Astrocyte (in vitro differentiated cells and primary cell): ENCODE measurements around the gene RGL2. TPM values are rescaled to one million over a fixed set of nuclear protein-coding genes. Genes with fewer than 3 reads are reported as not detected.
"Not testable (repeated sequence)": the region's sequence is repeated elsewhere in the genome, so short reads cannot be mapped to it uniquely, and the experiment has no call there.

ENCODE experiments used
- DNase-seq: peaks from one replicate; pipeline ENCODE4 v3.0.0-alpha.2; 2010; ENCODE audit warnings: low read depth
- FAIRE-seq: peaks from 2 replicates; lab custom pipeline; 2011; peaks lifted over from hg19 to GRCh38; lab: Jason Lieb, UNC
- H2AFZ ChIP-seq: 2 replicates; pipeline ENCODE4 v1.6.0; 2012; ENCODE audit warnings: low read depth, low read length, inconsistent platforms
- H3K27ac ChIP-seq: 2 replicates; pipeline ENCODE4 v1.5.1; 2011; ENCODE audit warnings: low read depth, low read length, inconsistent platforms
- H3K27me3 ChIP-seq: 2 replicates; pipeline ENCODE4 v1.6.0; 2011; ENCODE audit warnings: low read length, inconsistent platforms; ENCODE audit not compliant: insufficient read depth
- H3K36me3 ChIP-seq: 2 replicates; pipeline ENCODE4 v1.5.1; 2011; ENCODE audit warnings: low read length, inconsistent platforms; ENCODE audit not compliant: insufficient read depth
- H3K4me1 ChIP-seq: 2 replicates; pipeline ENCODE4 v1.5.1; 2011; ENCODE audit warnings: low read length, inconsistent platforms; ENCODE audit not compliant: insufficient read depth
- H3K4me2 ChIP-seq: 2 replicates; pipeline ENCODE4 v1.6.0; 2012; ENCODE audit warnings: low read length, inconsistent platforms
- H3K4me3 ChIP-seq: 2 replicates; pipeline ENCODE4 v1.5.1; 2011; ENCODE audit warnings: low read depth, mild to moderate bottlenecking, low read length, inconsistent platforms; ENCODE audit not compliant: insufficient read depth
- H3K79me2 ChIP-seq: 2 replicates; pipeline ENCODE4 v1.6.0; 2012; ENCODE audit warnings: mild to moderate bottlenecking, low read length, inconsistent platforms; ENCODE audit not compliant: insufficient read depth
- H3K9ac ChIP-seq: 2 replicates; pipeline ENCODE4 v1.6.0; 2012; ENCODE audit warnings: mild to moderate bottlenecking, low read length, inconsistent platforms
- H3K9me3 ChIP-seq: 2 replicates; pipeline ENCODE4 v1.5.1; 2012; ENCODE audit warnings: low read depth, mild to moderate bottlenecking, low read length, inconsistent platforms; ENCODE audit not compliant: insufficient read depth
- H4K20me1 ChIP-seq: 2 replicates; pipeline ENCODE4 v1.6.0; 2012; ENCODE audit warnings: low read length, inconsistent platforms; ENCODE audit not compliant: insufficient read depth
- H3K27ac Mint-ChIP-seq: one replicate; pipeline ENCODE4 v1.8.0; 2021; ENCODE audit warnings: mild to moderate bottlenecking, mixed read lengths; ENCODE audit not compliant: unreplicated experiment
- H3K27me3 Mint-ChIP-seq: one replicate; pipeline ENCODE4 v1.8.0; 2021; ENCODE audit warnings: low read depth, mixed read lengths; ENCODE audit not compliant: unreplicated experiment
- H3K36me3 Mint-ChIP-seq: one replicate; pipeline ENCODE4 v1.8.0; 2021; ENCODE audit warnings: low read depth, mixed read lengths; ENCODE audit not compliant: unreplicated experiment
- H3K4me1 Mint-ChIP-seq: one replicate; pipeline ENCODE4 v1.8.0; 2021; ENCODE audit warnings: low read depth, mixed read lengths; ENCODE audit not compliant: unreplicated experiment
- H3K4me3 Mint-ChIP-seq: one replicate; pipeline ENCODE4 v1.8.0; 2021; ENCODE audit warnings: mild to moderate bottlenecking, moderate library complexity, mixed read lengths; ENCODE audit not compliant: unreplicated experiment
- H3K9me3 Mint-ChIP-seq: one replicate; pipeline ENCODE4 v1.8.0; 2021; ENCODE audit warnings: mild to moderate bottlenecking, mixed read lengths; ENCODE audit not compliant: unreplicated experiment
- CTCF ChIP-seq: IDR thresholded peaks from 2 replicates; pipeline ENCODE4 v1.5.1; 2011; ENCODE audit warnings: low read depth, mild to moderate bottlenecking, inconsistent platforms, low read length, moderate library complexity; ENCODE audit not compliant: insufficient read depth
- EZH2 ChIP-seq: IDR thresholded peaks from 2 replicates; pipeline ENCODE4 v1.6.1; 2012; ENCODE audit warnings: mild to moderate bottlenecking, low read length, inconsistent platforms; ENCODE audit not compliant: insufficient read depth
- total RNA-seq: library from RNA; stranded (reverse); gene quantifications from 2 replicates; pipeline ENCODE4 v1.2.1, GENCODE V29; 2021

Gene RGL2
- total RNA-seq, 1 donor from 2014 or later: 36.5 TPM

- Histone ChIP-seq H3K36me3 (peaks cover 33% of the 10 kb centered on the region), H3K4me3 (peak overlapping the region; percentile 96), H4K20me1 (peaks cover 16% of the 10 kb centered on the region), H2AFZ (peak overlapping the region; percentile 86), H3K79me2 (peaks cover 66% of the 10 kb centered on the region), H3K4me2 (peak overlapping the region; percentile 90), H3K9me3 (no peaks in the 10 kb centered on the region), H3K4me1 (peaks cover 14% of the 10 kb centered on the region), H3K27ac (peak overlapping the region; percentile 55), H3K27me3 (no peaks in the 10 kb centered on the region), H3K9ac (peak overlapping the region; percentile 90)
- H3K4me1 Mint-ChIP-seq: peaks cover 22% of the 10 kb centered on the region
- H3K27ac Mint-ChIP-seq: peak overlapping the region; percentile 43
- H3K4me3 Mint-ChIP-seq: peak overlapping the region; percentile 99
- H3K36me3 Mint-ChIP-seq: peaks cover 7% of the 10 kb centered on the region
- FAIRE-seq: no peak
- no peak for DNase-seq
- TF ChIP-seq EZH2: no peak
- TF ChIP-seq CTCF: no peak
- H3K27me3 Mint-ChIP-seq: no peaks in the 10 kb centered on the region
- peaks cover 2% of the 10 kb centered on the region for H3K9me3 Mint-ChIP-seq
These were observed 10.4 kb downstream of the RGL2 start for GRCh38 chr6:33288141-33288920.

- no peak for DNase-seq
- Histone ChIP-seq H4K20me1 (peaks cover 21% of the 10 kb centered on the region), H3K4me2 (peak overlapping the region; percentile 90), H3K36me3 (peaks cover 31% of the 10 kb centered on the region), H3K9ac (peak overlapping the region; percentile 90), H3K79me2 (peaks cover 65% of the 10 kb centered on the region), H3K27me3 (no peaks in the 10 kb centered on the region), H3K27ac (no peak overlapping the region), H3K4me3 (no peak overlapping the region), H2AFZ (no peak overlapping the region), H3K9me3 (no peaks in the 10 kb centered on the region), H3K4me1 (peaks cover 14% of the 10 kb centered on the region)
- no peak for TF ChIP-seq EZH2
- no peak for TF ChIP-seq CTCF
- no peaks in the 10 kb centered on the region for H3K27me3 Mint-ChIP-seq
- H3K36me3 Mint-ChIP-seq: peaks cover 10% of the 10 kb centered on the region
- no peak for FAIRE-seq
- H3K4me1 Mint-ChIP-seq: peaks cover 22% of the 10 kb centered on the region
- peak overlapping the region; percentile 99 for H3K4me3 Mint-ChIP-seq
- H3K9me3 Mint-ChIP-seq: peaks cover 2% of the 10 kb centered on the region
- no peak overlapping the region for H3K27ac Mint-ChIP-seq
These were observed 11.5 kb downstream of the RGL2 start for GRCh38 chr6:33286946-33287914.

- not testable (repeated sequence) for H3K27ac Mint-ChIP-seq, H3K4me3 Mint-ChIP-seq, H3K9me3 Mint-ChIP-seq, H3K27me3 ChIP-seq, H3K9me3 ChIP-seq, H3K27ac ChIP-seq, H3K27me3 Mint-ChIP-seq, H3K4me3 ChIP-seq, FAIRE-seq, H3K4me2 ChIP-seq, H3K9ac ChIP-seq, H2AFZ ChIP-seq, H3K4me1 ChIP-seq, DNase-seq
- Mint-ChIP-seq H3K36me3 (peaks cover 17% of the 10 kb centered on the region), H3K4me1 (peaks cover 11% of the 10 kb centered on the region)
- H3K79me2 ChIP-seq: peaks cover 46% of the 10 kb centered on the region
- peaks cover 29% of the 10 kb centered on the region for H4K20me1 ChIP-seq
- H3K36me3 ChIP-seq: peaks cover 26% of the 10 kb centered on the region
These were observed 13.5 kb downstream of the RGL2 start for GRCh38 chr6:33285214-33285613.
